HG03439 (cell line): ENCODE data around the gene TNNC1.

Experiments used
- ATAC-seq: cut with Tn5 transposase; IDR thresholded peaks from one replicate; pipeline ENCODE4 v1.9.1; 2021; ENCODE audit warnings: mild to moderate bottlenecking, moderate library complexity; ENCODE audit not compliant: unreplicated experiment

Gene TNNC1

GRCh38 chr3:52453496-52454249 lies at the start of gene TNNC1:
Gene TNNC1, minus strand, starts transcription at chr3:52454041. Its CDS starts 26 bp downstream, at chr3:52454015.
- no peak for ATAC-seq

- no peak for ATAC-seq
Measured at GRCh38 chr3:52502808-52503350, 49.0 kb upstream of the TNNC1 start.

- ATAC-seq: no peak
Measured at GRCh38 chr3:52502001-52502400, 48.2 kb upstream of the TNNC1 start.

GRCh38 chr3:52501046-52501445 lies 47.2 kb upstream of the TNNC1 start:
- no peak for ATAC-seq

- no peak for ATAC-seq
Measured at GRCh38 chr3:52498137-52499054, 44.6 kb upstream of the TNNC1 start.

- ATAC-seq: no peak
Measured at GRCh38 chr3:52495777-52496602, 42.1 kb upstream of the TNNC1 start.

- no peak for ATAC-seq
Measured at GRCh38 chr3:52494886-52495495, 41.1 kb upstream of the TNNC1 start, which contains the start of gene STAB1. Gene STAB1, plus strand, starts transcription at chr3:52495338. Its CDS starts 76 bp downstream, at chr3:52495414.

GRCh38 chr3:52494445-52494844 lies 40.6 kb upstream of the TNNC1 start:
- no peak for ATAC-seq

- no peak for ATAC-seq
Measured at GRCh38 chr3:52493232-52494017, 39.6 kb upstream of the TNNC1 start.

- ATAC-seq: no peak
Measured at GRCh38 chr3:52492059-52492458, 38.2 kb upstream of the TNNC1 start.

- no peak for ATAC-seq
Measured at GRCh38 chr3:52490939-52491526, 37.2 kb upstream of the TNNC1 start.

- ATAC-seq: no peak
Measured at GRCh38 chr3:52490035-52490938, 36.4 kb upstream of the TNNC1 start.

GRCh38 chr3:52489453-52489852 lies 35.6 kb upstream of the TNNC1 start:
- ATAC-seq: no peak

GRCh38 chr3:52488746-52489145 lies 34.9 kb upstream of the TNNC1 start:
- no peak for ATAC-seq

GRCh38 chr3:52487788-52488691 lies 34.2 kb upstream of the TNNC1 start:
- ATAC-seq: no peak

GRCh38 chr3:52487050-52487787 lies 33.4 kb upstream of the TNNC1 start:
- no peak for ATAC-seq
